ENCODE data around the gene RNF11. TPM values are rescaled to one million over a fixed set of nuclear protein-coding genes. Genes with fewer than 3 reads are reported as not detected.

RNF11 gene
- total RNA-seq, 1 donor from 2014 or later = 15.3 TPM

- DNase-seq (no peak), ATAC-seq (ENCODE audit: low read depth) (no peak)
- Mint-ChIP-seq H3K27ac (no peak overlapping the region), H3K4me1 (peaks cover 8% of the 10 kb centered on the region), H3K4me3 (no peak overlapping the region), H3K9me3 (no peaks in the 10 kb centered on the region), H3K36me3 (ENCODE audit: low read depth) (no peaks in the 10 kb centered on the region), H3K27me3 (no peaks in the 10 kb centered on the region)
- ChIA-PET CTCF (no interaction called here), POLR2A (no interaction called here)
- TF ChIP-seq CTCF (IDR thresholded peaks at IDR 0.05) = no peak
- intact Hi-C loops (cut with micrococcal nuclease) = no loop called here
Observed at GRCh38 chr1:51210676-51211075, 25.4 kb upstream of the RNF11 start.

GRCh38 chr1:51214615-51215131 lies 21.4 kb upstream of the RNF11 start:
- ATAC-seq (ENCODE audit: low read depth) = no peak
- intact Hi-C loops (cut with micrococcal nuclease) = no loop called here
- Mint-ChIP-seq H3K9me3 (no peaks in the 10 kb centered on the region), H3K4me1 (peaks cover 10% of the 10 kb centered on the region), H3K27me3 (no peaks in the 10 kb centered on the region), H3K27ac (no peak overlapping the region), H3K4me3 (no peak overlapping the region), H3K36me3 (ENCODE audit: low read depth) (no peaks in the 10 kb centered on the region)
- no peak for TF ChIP-seq CTCF (IDR thresholded peaks at IDR 0.05)
- CTCF ChIA-PET = interaction anchor here (1.5 kb wide), 1 partner anchor 26 kb away, joined by 3 read pairs; no protein-coding TSS in a partner anchor
- DNase-seq = no peak
- POLR2A ChIA-PET = no interaction called here

- ChIA-PET CTCF (interaction anchor here (1.5 kb wide), 1 partner anchor 26 kb away, joined by 3 read pairs; no protein-coding TSS in a partner anchor), POLR2A (no interaction called here)
- DNase-seq (no peak), ATAC-seq (ENCODE audit: low read depth) (no peak)
- Mint-ChIP-seq H3K36me3 (ENCODE audit: low read depth) (no peaks in the 10 kb centered on the region), H3K4me3 (no peak overlapping the region), H3K4me1 (peaks cover 10% of the 10 kb centered on the region), H3K27ac (no peak overlapping the region), H3K9me3 (no peaks in the 10 kb centered on the region), H3K27me3 (no peaks in the 10 kb centered on the region)
- intact Hi-C loops (cut with micrococcal nuclease) = no loop called here
- TF ChIP-seq CTCF (IDR thresholded peaks at IDR 0.05) = no peak
Observed at GRCh38 chr1:51215169-51215568, 20.9 kb upstream of the RNF11 start.

DNA sequence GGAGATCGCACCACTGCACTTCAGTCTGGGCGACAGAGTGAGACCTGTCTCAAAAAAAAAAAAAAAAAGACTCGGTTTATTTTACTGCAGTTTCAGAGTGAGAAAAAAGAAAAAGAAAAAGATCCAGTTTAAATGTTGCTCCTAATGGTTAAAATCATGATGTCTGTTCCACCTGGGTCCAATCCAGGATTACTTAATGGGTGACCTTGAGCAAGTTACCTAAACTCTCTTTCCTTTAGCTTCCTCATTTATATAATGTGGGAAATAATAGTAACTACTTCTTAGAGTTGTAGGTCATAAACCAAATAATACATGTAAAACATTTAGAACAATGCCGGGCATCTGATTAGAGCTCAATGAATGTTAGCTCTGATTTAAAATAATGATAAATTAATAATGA lies 19.4 kb upstream of the RNF11 start:
- ChIA-PET POLR2A (no interaction called here), CTCF (interaction anchor here (0.7 kb wide), 1 partner anchor 18 kb away, joined by 3 read pairs; no protein-coding TSS in a partner anchor)
- ATAC-seq (ENCODE audit: low read depth) (no peak), DNase-seq (no peak)
- Mint-ChIP-seq H3K4me1 (peaks cover 10% of the 10 kb centered on the region), H3K27ac (no peak overlapping the region), H3K36me3 (ENCODE audit: low read depth) (no peaks in the 10 kb centered on the region), H3K4me3 (no peak overlapping the region), H3K9me3 (no peaks in the 10 kb centered on the region), H3K27me3 (no peaks in the 10 kb centered on the region)
- intact Hi-C loops (cut with micrococcal nuclease) = no loop called here
- no peak for TF ChIP-seq CTCF (IDR thresholded peaks at IDR 0.05)

- POLR2A ChIA-PET = no interaction called here
- intact Hi-C loops (cut with micrococcal nuclease) = no loop called here
- Mint-ChIP-seq H3K27me3 (peaks cover 3% of the 10 kb centered on the region), H3K27ac (no peak overlapping the region), H3K9me3 (no peaks in the 10 kb centered on the region), H3K4me1 (peaks cover 10% of the 10 kb centered on the region), H3K4me3 (no peak overlapping the region), H3K36me3 (ENCODE audit: low read depth) (no peaks in the 10 kb centered on the region)
- DNase-seq = no peak
- no peak for TF ChIP-seq CTCF (IDR thresholded peaks at IDR 0.05)
- no peak for ATAC-seq (ENCODE audit: low read depth)
- CTCF ChIA-PET = no interaction called here
Observed at GRCh38 chr1:51217101-51217500, 19.0 kb upstream of the RNF11 start.
